Pulmonary artery endothelial cell (primary cell): ENCODE data around the gene CLCN5. TPM values are rescaled to one million over a fixed set of nuclear protein-coding genes. Genes with fewer than 3 reads are reported as not detected.
"Not testable (repeated sequence)": the region's sequence is repeated elsewhere in the genome, so short reads cannot be mapped to it uniquely, and the experiment has no call there.

Experiments used
- DNase-seq: peaks from one replicate; pipeline ENCODE4 v3.0.0-alpha.2; 2011; ENCODE audit warnings: low read depth, low spot score
- total RNA-seq: library from RNA; depleted of rRNA; stranded (reverse); fragments of >200 nt; gene quantifications from 2 replicates; pipeline ENCODE4 v1.2.3, GENCODE V29; 2014

CLCN5 gene
- total RNA-seq, 1 donor from 2014 or later = 7.8 TPM

- DNase-seq = no peak
Measured at GRCh38 chrX:49995107-49995731, 72.8 kb downstream of the CLCN5 start.

GRCh38 chrX:49995795-49996455, 73.5 kb downstream of the CLCN5 start:
- no peak for DNase-seq

- DNase-seq = no peak
Measured at GRCh38 chrX:49996474-49996873, 74.1 kb downstream of the CLCN5 start.

DNA sequence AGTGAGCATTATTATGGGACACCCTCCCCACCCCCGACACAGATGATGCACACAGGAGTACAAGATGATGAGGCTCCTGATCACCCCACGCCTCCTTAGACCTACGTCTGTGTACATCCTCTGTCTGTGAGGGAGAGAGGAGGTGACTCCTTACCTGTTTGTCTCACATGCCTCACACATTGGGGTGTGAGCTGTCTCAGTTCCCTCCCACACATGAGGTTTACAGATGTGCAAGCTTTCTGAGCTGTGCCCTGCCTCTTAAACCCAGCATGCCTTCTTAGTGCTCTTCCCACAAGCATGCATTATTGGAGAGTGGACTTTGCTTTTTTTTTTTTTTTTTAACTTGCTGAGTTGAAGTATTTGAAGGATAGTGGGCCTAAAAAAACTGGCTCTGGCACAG, 76.7 kb downstream of the CLCN5 start:
- no peak for DNase-seq

- DNase-seq = no peak
Measured at GRCh38 chrX:50000937-50001542, 78.6 kb downstream of the CLCN5 start.

GRCh38 chrX:50002067-50002714, 79.8 kb downstream of the CLCN5 start:
- DNase-seq = no peak

DNA sequence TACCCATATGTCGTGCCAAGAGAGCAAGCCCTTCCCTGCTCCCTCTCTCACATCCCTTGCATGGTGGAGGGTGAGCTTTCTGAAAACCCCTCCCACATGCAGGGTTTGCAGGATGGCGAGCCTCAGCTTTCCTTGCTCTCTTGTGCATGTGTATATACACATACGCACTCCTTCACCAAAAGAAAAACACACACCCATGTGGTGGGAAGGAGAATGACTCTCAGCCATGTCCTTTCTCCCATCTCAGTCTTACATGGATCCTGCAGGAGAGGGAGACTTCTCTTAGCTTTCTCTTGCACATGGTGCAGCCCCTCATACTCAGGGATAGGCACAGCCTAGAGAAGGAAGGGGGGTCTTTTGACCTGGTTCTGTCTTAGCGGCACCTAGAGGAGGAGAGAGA, 81.1 kb downstream of the CLCN5 start:
- DNase-seq = no peak

- DNase-seq = no peak
Measured at GRCh38 chrX:50003927-50004326, 81.5 kb downstream of the CLCN5 start.

DNA sequence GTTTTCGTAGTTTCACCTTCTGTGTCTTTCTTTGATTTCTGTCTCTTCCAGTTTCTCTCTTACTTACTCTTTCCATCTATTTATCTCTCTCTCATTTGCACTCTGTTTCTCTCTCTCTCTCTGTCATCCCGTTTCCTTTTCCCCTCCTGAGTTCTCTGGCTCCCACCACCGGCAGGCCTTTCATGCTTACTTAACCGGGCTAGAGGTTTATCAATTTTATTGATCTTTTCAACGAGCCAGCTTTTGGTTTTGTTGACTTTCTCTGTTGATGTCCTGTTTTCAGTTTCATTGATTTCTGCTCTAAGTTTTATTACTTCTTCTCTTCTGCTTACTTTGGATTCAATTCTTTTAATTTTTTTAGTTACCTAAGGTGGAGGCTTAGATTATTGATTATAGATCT, 103.2 kb downstream of the CLCN5 start:
- DNase-seq = not testable (repeated sequence)

DNA sequence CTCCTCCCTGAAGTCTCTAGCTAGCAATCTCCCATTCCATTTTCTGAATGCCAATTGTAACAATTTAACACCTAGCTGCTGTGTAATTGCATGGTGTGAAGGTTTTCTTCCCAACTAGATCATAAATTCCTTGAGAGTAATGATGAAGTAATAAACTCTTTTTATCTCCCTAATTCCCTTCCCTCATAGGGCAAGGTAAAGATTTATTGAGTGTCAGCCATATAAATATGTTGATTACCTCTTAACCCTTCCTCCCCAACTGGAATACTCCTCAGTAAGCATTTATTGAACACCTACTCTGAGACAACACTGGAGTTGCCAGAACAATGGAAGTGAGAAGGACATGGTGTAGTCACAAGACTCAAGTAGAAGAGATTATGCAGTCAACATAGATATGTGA, 112.7 kb downstream of the CLCN5 start:
- no peak for DNase-seq

DNA sequence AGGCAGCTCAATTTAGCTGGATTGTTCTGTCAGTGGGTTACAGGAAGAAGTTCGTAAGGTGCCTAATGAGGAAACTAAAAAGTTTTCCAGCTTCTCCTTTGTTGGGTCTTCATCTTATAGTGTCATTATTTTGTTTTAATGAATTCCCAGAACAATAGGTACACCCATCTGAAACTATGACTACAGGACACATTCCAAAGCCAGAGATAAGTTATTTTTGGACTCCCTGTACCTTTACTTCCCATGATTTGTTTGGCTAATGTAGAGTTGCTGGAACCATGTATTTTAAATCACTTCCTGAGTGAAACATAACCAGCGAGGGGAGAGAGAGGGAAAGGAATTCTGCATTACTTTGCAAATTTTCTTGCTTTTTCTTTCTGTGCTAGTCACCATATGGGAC, 114.0 kb downstream of the CLCN5 start:
- no peak for DNase-seq

- no peak for DNase-seq
Measured at GRCh38 chrX:50045823-50046222, 123.4 kb downstream of the CLCN5 start.

GRCh38 chrX:50049228-50049627, 126.8 kb downstream of the CLCN5 start:
- DNase-seq = no peak

GRCh38 chrX:50054147-50054546, 131.8 kb downstream of the CLCN5 start:
- no peak for DNase-seq

GRCh38 chrX:50066318-50066937, 144.0 kb downstream of the CLCN5 start:
- no peak for DNase-seq

DNA sequence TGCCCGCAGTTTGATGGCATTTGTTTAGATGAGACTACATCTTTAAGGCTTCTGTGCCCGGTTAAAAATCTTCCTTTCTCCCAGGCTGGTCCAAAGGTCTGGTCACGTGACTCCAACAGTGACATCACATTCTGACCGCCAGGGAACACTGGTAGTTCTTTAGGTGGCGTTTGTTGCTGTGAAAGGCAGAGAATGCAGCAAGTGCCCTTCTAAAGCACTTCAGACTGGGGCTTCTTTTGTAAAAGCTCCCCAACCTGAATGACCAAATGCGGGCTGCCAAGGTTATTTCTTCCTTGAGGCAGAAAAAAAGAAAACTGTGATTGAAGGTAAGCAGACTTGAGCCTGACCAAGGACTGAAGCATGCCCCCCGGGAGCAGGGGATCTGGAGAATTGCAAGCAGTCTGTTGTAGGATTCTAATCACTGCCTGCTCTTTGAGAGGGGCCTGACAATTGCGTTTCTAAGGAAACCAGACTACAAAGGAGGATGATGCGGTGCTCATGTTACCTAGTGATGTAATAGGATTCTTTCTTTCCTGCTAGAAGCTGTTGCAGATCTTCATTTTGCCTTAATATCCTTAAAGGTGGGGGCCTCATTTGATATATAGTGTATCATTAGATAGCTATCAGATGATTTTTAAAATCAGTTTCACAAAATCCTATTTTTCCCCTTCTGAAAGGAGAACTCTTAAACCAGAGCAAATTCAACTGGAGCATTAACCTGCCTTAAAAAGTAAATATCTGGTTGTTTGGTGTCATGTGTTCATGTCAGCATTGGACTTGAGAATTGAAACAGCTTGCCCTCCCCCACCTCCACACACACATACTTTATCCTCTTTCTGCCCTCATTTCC, 145.3 kb downstream of the CLCN5 start:
- no peak for DNase-seq

GRCh38 chrX:50068285-50068563, 145.8 kb downstream of the CLCN5 start:
- DNase-seq = no peak

DNA sequence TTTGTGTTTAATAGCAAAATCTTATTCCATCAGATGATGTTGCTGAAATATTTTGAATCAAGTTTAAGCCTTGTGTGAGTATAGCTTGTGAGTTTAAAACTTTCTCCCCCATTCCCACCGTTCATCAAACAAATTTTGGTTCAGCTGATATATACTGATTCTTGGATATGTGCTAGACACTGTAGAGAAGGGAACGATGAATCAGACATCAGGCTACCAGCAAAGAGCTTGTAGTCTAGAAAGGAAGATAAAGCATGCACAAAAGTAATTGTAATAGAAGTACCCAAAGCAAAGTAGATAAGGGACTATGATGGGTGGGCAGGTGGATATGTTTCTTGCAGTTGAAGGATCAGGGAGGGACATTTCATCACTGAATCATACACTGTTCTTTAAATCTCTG, 146.5 kb downstream of the CLCN5 start:
- no peak for DNase-seq

DNA sequence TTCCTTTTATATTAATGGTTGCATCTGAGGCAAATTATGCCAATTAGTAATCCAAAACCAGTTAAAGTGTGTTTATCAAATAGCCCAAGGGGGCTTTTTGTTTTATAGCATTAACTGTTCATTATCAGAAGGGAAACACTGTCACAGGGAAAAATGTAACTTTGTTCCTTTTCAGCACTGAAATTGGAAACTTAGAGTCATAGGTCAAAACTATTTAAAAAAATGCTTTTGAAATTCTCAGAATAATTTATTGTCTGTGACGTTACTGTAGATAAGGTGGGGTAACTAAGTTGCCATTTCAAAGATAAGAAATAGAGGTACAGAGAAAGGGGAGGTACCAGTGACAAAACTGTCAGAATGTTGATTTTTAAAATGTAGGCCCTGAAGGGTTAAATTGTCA, 149.1 kb downstream of the CLCN5 start:
- no peak for DNase-seq

GRCh38 chrX:50072110-50072509, 149.7 kb downstream of the CLCN5 start:
- DNase-seq = no peak

- DNase-seq = no peak
Measured at GRCh38 chrX:50073601-50074000, 151.2 kb downstream of the CLCN5 start.
